Gastrocnemius medialis (tissue), 4 donors: ENCODE data around the gene MRPS22.

Source experiments
- POLR2A ChIP-seq, 2 donors: fragments of 450-650 bp; IDR thresholded peaks; one replicate each; pipeline ENCODE4 v1.6.1; 2017; ENCODE audit warnings: antibody characterized with exemption in 2 of 2, mild to moderate bottlenecking in 2 of 2, moderate library complexity in 2 of 2
- TF ChIP-seq, protein P1 (sequence below), 5 experiments: fragments of 450-650 bp in 3 of 5; fragments of 200-600 bp in 2 of 5; sonication (generic) in 2 of 5; IDR thresholded peaks in 4 of 5; conservative IDR thresholded peaks in 1 of 5; 1 replicate in 4 of 5; 2 replicates in 1 of 5; pipeline ENCODE4 v1.5.1; 2016 to 2019; ENCODE audit warnings: antibody characterized with exemption in 5 of 5, mild to moderate bottlenecking in 3 of 5, moderate library complexity in 3 of 5

- TF ChIP-seq, protein P1, sequence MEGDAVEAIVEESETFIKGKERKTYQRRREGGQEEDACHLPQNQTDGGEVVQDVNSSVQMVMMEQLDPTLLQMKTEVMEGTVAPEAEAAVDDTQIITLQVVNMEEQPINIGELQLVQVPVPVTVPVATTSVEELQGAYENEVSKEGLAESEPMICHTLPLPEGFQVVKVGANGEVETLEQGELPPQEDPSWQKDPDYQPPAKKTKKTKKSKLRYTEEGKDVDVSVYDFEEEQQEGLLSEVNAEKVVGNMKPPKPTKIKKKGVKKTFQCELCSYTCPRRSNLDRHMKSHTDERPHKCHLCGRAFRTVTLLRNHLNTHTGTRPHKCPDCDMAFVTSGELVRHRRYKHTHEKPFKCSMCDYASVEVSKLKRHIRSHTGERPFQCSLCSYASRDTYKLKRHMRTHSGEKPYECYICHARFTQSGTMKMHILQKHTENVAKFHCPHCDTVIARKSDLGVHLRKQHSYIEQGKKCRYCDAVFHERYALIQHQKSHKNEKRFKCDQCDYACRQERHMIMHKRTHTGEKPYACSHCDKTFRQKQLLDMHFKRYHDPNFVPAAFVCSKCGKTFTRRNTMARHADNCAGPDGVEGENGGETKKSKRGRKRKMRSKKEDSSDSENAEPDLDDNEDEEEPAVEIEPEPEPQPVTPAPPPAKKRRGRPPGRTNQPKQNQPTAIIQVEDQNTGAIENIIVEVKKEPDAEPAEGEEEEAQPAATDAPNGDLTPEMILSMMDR (IDR thresholded peaks at IDR 0.05 in 4 of 5, conservative IDR thresholded peaks at IDR 0.05 in 1 of 5): peak; percentile 91 to 99 (median 94)
- TF ChIP-seq POLR2A (IDR thresholded peaks at IDR 0.05): no peak
Observed at GRCh38 chr3:139329364-139329850, 14.4 kb upstream of the MRPS22 start.
